ENCODE measurements around the gene MYH11.

The MYH11 gene

DNA sequence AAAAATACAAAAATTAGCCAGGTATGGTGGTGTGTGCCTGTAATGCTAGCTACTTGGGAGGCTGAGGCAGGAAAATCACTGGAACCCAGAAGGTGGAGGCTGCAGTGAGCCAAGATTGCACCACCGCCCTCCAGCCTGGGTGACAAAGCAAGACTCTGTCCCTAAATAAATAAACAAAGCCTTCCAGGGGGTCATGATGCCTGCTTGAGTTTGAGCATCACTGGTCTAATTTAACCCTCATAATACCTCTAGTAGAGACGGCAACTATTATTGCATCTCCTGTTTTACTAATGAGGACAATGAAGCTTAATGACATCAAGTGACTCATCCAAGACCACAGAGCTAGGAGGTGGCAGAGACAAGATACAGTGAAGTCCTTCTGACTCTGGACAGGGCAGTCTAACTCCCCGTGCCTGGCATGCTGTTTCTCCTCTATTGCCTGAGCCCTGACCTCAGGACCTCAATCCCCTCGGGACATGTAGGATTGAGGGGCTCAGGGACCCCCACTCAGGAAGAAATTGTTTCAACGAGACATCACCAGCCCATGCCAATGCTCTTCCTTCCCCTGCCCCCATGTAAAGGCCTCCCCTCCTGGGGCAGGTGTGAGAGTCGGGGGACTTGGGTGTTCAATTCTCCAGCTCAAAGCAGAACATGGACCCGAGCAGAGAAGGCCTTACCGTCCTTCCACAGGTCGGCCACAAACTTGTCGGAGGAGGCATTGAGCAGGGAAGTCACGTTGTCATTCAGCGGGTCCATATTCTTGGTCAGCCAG, 103.9 kb downstream of the MYH11 start:
- Histone ChIP-seq H3K4me1 (ENCODE audit: low read length) (0 out of 2 replicates have a peak, but pooled peaks cover 4% of the 10 kb centered on the region), H2AFZ (ENCODE audit: low read depth, low read length) (no peak overlapping the region), H3K9me3 (ENCODE audit: insufficient read depth, low read length) (no peaks in the 10 kb centered on the region), H3K36me3 (replicated peaks; ENCODE audit: low read depth, low read length) (no peaks in the 10 kb centered on the region), H3K27ac (ENCODE audit: low read length) (no peak overlapping the region), H3K79me2 (ENCODE audit: low read length) (no peaks in the 10 kb centered on the region), H4K20me1 (ENCODE audit: insufficient read depth, low read length) (no peaks in the 10 kb centered on the region), H3K27me3 (ENCODE audit: low read depth, low read length) (no peaks in the 10 kb centered on the region), H3K4me3 (ENCODE audit: low read length) (no peak overlapping the region), H3K4me2 (ENCODE audit: low read length) (no peak overlapping the region), H3K9ac (ENCODE audit: low read length) (no peak overlapping the region)
- TF ChIP-seq, protein P1, sequence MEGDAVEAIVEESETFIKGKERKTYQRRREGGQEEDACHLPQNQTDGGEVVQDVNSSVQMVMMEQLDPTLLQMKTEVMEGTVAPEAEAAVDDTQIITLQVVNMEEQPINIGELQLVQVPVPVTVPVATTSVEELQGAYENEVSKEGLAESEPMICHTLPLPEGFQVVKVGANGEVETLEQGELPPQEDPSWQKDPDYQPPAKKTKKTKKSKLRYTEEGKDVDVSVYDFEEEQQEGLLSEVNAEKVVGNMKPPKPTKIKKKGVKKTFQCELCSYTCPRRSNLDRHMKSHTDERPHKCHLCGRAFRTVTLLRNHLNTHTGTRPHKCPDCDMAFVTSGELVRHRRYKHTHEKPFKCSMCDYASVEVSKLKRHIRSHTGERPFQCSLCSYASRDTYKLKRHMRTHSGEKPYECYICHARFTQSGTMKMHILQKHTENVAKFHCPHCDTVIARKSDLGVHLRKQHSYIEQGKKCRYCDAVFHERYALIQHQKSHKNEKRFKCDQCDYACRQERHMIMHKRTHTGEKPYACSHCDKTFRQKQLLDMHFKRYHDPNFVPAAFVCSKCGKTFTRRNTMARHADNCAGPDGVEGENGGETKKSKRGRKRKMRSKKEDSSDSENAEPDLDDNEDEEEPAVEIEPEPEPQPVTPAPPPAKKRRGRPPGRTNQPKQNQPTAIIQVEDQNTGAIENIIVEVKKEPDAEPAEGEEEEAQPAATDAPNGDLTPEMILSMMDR (IDR thresholded peaks at IDR 0.05; ENCODE audit: low read depth, low read length) = no peak
- TF ChIP-seq EZH2phosphoT487 (IDR thresholded peaks at IDR 0.05; ENCODE audit: low read depth) = no peak

- Histone ChIP-seq H2AFZ (ENCODE audit: low read depth, low read length) (no peak overlapping the region), H3K36me3 (replicated peaks; ENCODE audit: low read depth, low read length) (no peaks in the 10 kb centered on the region), H4K20me1 (ENCODE audit: insufficient read depth, low read length) (no peaks in the 10 kb centered on the region), H3K4me1 (ENCODE audit: low read length) (0 out of 2 replicates have a peak, but pooled peaks cover 4% of the 10 kb centered on the region), H3K27me3 (ENCODE audit: low read depth, low read length) (no peaks in the 10 kb centered on the region), H3K9me3 (ENCODE audit: insufficient read depth, low read length) (no peaks in the 10 kb centered on the region), H3K9ac (ENCODE audit: low read length) (no peak overlapping the region), H3K27ac (ENCODE audit: low read length) (no peak overlapping the region), H3K79me2 (ENCODE audit: low read length) (no peaks in the 10 kb centered on the region), H3K4me2 (ENCODE audit: low read length) (no peak overlapping the region), H3K4me3 (ENCODE audit: low read length) (no peak overlapping the region)
- no peak for TF ChIP-seq EZH2phosphoT487 (IDR thresholded peaks at IDR 0.05; ENCODE audit: low read depth)
- TF ChIP-seq, protein P1 (IDR thresholded peaks at IDR 0.05; ENCODE audit: low read depth, low read length) = no peak
Observed at GRCh38 chr16:15751940-15752339, 104.9 kb downstream of the MYH11 start.

- no peaks in the 10 kb centered on the region for H3K79me2 ChIP-seq (ENCODE audit: low read length)
Observed at GRCh38 chr16:15749985-15750384, 106.8 kb downstream of the MYH11 start.

GRCh38 chr16:15749371-15749770, 107.5 kb downstream of the MYH11 start:
- Histone ChIP-seq H3K9ac (ENCODE audit: low read length) (no peak overlapping the region), H4K20me1 (ENCODE audit: insufficient read depth, low read length) (no peaks in the 10 kb centered on the region), H3K4me1 (ENCODE audit: low read length) (no peaks in the 10 kb centered on the region), H2AFZ (ENCODE audit: low read depth, low read length) (no peak overlapping the region), H3K36me3 (replicated peaks; ENCODE audit: low read depth, low read length) (no peaks in the 10 kb centered on the region), H3K27me3 (ENCODE audit: low read depth, low read length) (no peaks in the 10 kb centered on the region), H3K79me2 (ENCODE audit: low read length) (no peaks in the 10 kb centered on the region), H3K4me3 (ENCODE audit: low read length) (no peak overlapping the region), H3K9me3 (ENCODE audit: insufficient read depth, low read length) (no peaks in the 10 kb centered on the region), H3K4me2 (ENCODE audit: low read length) (no peak overlapping the region), H3K27ac (ENCODE audit: low read length) (no peak overlapping the region)
- TF ChIP-seq, protein P1 (IDR thresholded peaks at IDR 0.05; ENCODE audit: low read depth, low read length) = no peak
- TF ChIP-seq EZH2phosphoT487 (IDR thresholded peaks at IDR 0.05; ENCODE audit: low read depth) = no peak

More at GRCh38 chr16:15749985-15750384, 106.8 kb downstream of the MYH11 start:
- H4K20me1 ChIP-seq (ENCODE audit: insufficient read depth, low read length) = no peaks in the 10 kb centered on the region
- no peak overlapping the region for H3K4me3 ChIP-seq (ENCODE audit: low read length)
- no peaks in the 10 kb centered on the region for H3K9me3 ChIP-seq (ENCODE audit: insufficient read depth, low read length)
- no peaks in the 10 kb centered on the region for H3K27me3 ChIP-seq (ENCODE audit: low read depth, low read length)
- no peak overlapping the region for H3K4me2 ChIP-seq (ENCODE audit: low read length)
- H3K27ac ChIP-seq (ENCODE audit: low read length) = no peak overlapping the region
- no peaks in the 10 kb centered on the region for H3K4me1 ChIP-seq (ENCODE audit: low read length)
- TF ChIP-seq, protein P1 (IDR thresholded peaks at IDR 0.05; ENCODE audit: low read depth, low read length) = no peak
- no peak for TF ChIP-seq EZH2phosphoT487 (IDR thresholded peaks at IDR 0.05; ENCODE audit: low read depth)
- no peaks in the 10 kb centered on the region for H3K36me3 ChIP-seq (replicated peaks; ENCODE audit: low read depth, low read length)
- no peak overlapping the region for H3K9ac ChIP-seq (ENCODE audit: low read length)
- H2AFZ ChIP-seq (ENCODE audit: low read depth, low read length) = no peak overlapping the region
